Suprapubic skin (tissue), 4 donors: Measurements from ENCODE around the gene RTL1. TPM values are rescaled to one million over a fixed set of nuclear protein-coding genes. Genes with fewer than 3 reads are reported as not detected.

Source experiments
- DNase-seq, 2 donors: peaks; one replicate each; pipeline ENCODE4 v3.0.0-alpha.2; 2019; ENCODE audit warnings: low spot score in 2 of 2
- H3K27ac ChIP-seq: fragments of 200-600 bp; sonication (generic); one replicate; pipeline ENCODE4 v1.5.1; 2019
- H3K27me3 ChIP-seq: fragments of 200-600 bp; sonication (generic); one replicate; pipeline ENCODE4 v1.5.1; 2019
- H3K36me3 ChIP-seq: fragments of 200-600 bp; sonication (generic); one replicate; pipeline ENCODE4 v1.5.1; 2019
- H3K4me1 ChIP-seq: fragments of 200-600 bp; sonication (generic); one replicate; pipeline ENCODE4 v1.5.1; 2019
- H3K4me3 ChIP-seq: fragments of 200-600 bp; sonication (generic); one replicate; pipeline ENCODE4 v1.5.1; 2019; ENCODE audit warnings: mild to moderate bottlenecking
- H3K9me3 ChIP-seq: fragments of 200-600 bp; sonication (generic); one replicate; pipeline ENCODE4 v1.5.1; 2019
- EP300 ChIP-seq: sonication (generic); formaldehyde crosslinking; IDR thresholded peaks from one replicate; pipeline ENCODE4 v1.6.1; 2017; ENCODE audit warnings: antibody characterized with exemption
- POLR2A ChIP-seq, 2 donors: fragments of 450-650 bp; IDR thresholded peaks; one replicate each; pipeline ENCODE4 v1.6.1; 2017; ENCODE audit warnings: antibody characterized with exemption in 2 of 2, mild to moderate bottlenecking in 2 of 2, moderate library complexity in 2 of 2
- POLR2AphosphoS5 ChIP-seq, 3 donors: sonication (generic); formaldehyde crosslinking; IDR thresholded peaks; one replicate each; pipeline ENCODE4 v1.6.1; 2017; ENCODE audit warnings: antibody characterized with exemption in 3 of 3
- WGBS: methylation state at CpG from one replicate; pipeline ENCODE4 v1.1.5; 2018; 5-methylcytosine and 5-hydroxymethylcytosine counted together
- total RNA-seq, 4 donors: library from RNA; depleted of rRNA; stranded (reverse); fragments of >200 nt; gene quantifications; one replicate each; pipeline ENCODE4 v1.1.0, GENCODE V29; 2016
- TF ChIP-seq, protein P1 (sequence below), 2 donors: fragments of 200-600 bp in 1 of 2; fragments of 450-650 bp in 1 of 2; sonication (generic) in 1 of 2; IDR thresholded peaks; one replicate each; pipeline ENCODE4 v1.5.1; 2016 to 2019; ENCODE audit warnings: antibody characterized with exemption in 2 of 2, mild to moderate bottlenecking in 1 of 2, moderate library complexity in 1 of 2

The RTL1 gene
- total RNA-seq, 4 donors from 2014 or later: not detected

DNA sequence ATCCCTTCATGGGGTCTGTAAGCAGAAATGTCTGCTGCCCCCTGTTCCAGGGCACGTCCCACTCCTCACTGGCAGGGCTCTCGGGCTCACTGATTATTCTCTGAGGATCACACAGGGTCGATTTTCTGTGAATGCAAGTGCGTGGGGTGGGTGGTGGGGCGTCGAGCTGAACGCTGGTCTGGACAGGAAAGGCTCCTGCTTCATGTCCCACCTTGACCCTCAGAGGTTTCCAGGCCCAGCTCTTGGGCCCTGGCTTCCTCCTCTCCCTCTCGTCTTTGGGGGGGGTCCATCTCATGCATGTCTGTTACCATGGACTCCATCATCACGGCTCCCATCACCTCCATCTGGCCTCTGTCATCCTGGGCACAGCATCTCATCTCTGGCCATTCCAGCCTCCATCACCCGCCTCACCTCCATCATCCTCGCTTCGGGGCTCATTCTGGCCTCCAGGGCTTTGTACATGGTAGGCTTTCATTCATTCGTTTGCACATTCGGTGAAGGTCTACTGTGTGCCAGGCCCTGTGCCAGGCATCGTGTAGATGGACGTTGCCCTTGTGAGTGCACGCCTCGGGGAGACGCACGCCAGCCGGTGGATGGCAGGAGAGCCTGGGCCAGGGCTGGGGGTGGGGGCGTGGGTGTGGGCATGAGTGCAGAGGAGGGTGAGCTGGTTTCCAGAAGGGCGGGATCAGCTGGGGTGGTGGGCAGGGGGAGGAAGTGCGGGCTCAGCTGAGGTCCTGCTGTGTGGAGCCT lies 34.7 kb downstream of the RTL1 start:
- WGBS: 96% methylated on average over 14 of the region's 24 CpGs

DNA sequence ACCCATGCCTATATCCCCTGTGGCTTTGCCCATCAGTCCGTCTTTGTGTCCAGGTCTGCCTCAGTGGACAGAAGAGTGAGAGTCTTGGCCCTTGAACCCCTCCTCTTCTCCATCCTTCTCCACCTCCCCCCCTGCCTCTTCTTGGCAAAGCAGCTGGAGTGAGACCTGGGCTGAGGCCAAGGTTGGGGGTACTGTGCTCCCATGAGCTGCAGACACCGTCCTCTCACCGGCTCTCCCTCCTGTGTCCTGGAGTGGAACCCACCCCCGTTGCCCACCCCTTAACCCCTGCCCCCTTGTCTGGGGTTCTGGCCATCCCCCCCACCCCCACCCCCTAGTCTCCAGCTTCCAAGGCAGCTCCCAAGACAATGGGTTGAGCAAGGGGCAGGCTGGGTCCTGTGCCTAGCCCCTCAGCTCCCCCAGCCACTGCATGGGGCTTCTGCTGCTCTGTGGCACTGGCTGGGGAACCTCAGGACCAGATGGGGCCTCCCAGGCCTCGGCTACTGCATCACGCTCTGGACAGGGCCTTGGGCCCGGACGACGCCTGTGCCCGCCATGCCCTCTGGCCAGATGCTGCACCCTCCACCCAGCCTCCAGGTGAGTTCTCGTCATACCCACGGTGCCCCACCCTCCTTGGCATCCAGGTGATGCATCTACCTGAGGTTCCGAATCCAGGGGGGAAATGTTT lies 35.7 kb downstream of the RTL1 start:
- Histone ChIP-seq H3K27me3 (peaks cover 3% of the 10 kb centered on the region), H3K36me3 (no peaks in the 10 kb centered on the region), H3K4me1 (peaks cover 11% of the 10 kb centered on the region), H3K9me3 (no peaks in the 10 kb centered on the region), H3K4me3 (no peak overlapping the region), H3K27ac (no peak overlapping the region)
- whole genome bisulfite sequencing: 63% methylated on average over 11 of the region's 13 CpGs
- DNase-seq: peak; percentile 47 to 67
- TF ChIP-seq POLR2AphosphoS5 (IDR thresholded peaks at IDR 0.05) (no peak), POLR2A (IDR thresholded peaks at IDR 0.05) (no peak), EP300 (no peak)
- TF ChIP-seq, protein P1, sequence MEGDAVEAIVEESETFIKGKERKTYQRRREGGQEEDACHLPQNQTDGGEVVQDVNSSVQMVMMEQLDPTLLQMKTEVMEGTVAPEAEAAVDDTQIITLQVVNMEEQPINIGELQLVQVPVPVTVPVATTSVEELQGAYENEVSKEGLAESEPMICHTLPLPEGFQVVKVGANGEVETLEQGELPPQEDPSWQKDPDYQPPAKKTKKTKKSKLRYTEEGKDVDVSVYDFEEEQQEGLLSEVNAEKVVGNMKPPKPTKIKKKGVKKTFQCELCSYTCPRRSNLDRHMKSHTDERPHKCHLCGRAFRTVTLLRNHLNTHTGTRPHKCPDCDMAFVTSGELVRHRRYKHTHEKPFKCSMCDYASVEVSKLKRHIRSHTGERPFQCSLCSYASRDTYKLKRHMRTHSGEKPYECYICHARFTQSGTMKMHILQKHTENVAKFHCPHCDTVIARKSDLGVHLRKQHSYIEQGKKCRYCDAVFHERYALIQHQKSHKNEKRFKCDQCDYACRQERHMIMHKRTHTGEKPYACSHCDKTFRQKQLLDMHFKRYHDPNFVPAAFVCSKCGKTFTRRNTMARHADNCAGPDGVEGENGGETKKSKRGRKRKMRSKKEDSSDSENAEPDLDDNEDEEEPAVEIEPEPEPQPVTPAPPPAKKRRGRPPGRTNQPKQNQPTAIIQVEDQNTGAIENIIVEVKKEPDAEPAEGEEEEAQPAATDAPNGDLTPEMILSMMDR (IDR thresholded peaks at IDR 0.05): no peak

More for the DNA sequence above, 34.7 kb downstream of the RTL1 start:
- Histone ChIP-seq H3K27ac (no peak overlapping the region), H3K36me3 (no peaks in the 10 kb centered on the region), H3K4me3 (no peak overlapping the region), H3K9me3 (no peaks in the 10 kb centered on the region), H3K4me1 (peaks cover 11% of the 10 kb centered on the region), H3K27me3 (no peaks in the 10 kb centered on the region)
- peak; percentile 46 to 67 for DNase-seq
- TF ChIP-seq, protein P1 (IDR thresholded peaks at IDR 0.05): no peak
- no peak for TF ChIP-seq POLR2A (IDR thresholded peaks at IDR 0.05)
- TF ChIP-seq POLR2AphosphoS5 (IDR thresholded peaks at IDR 0.05): no peak
- TF ChIP-seq EP300: no peak

DNA sequence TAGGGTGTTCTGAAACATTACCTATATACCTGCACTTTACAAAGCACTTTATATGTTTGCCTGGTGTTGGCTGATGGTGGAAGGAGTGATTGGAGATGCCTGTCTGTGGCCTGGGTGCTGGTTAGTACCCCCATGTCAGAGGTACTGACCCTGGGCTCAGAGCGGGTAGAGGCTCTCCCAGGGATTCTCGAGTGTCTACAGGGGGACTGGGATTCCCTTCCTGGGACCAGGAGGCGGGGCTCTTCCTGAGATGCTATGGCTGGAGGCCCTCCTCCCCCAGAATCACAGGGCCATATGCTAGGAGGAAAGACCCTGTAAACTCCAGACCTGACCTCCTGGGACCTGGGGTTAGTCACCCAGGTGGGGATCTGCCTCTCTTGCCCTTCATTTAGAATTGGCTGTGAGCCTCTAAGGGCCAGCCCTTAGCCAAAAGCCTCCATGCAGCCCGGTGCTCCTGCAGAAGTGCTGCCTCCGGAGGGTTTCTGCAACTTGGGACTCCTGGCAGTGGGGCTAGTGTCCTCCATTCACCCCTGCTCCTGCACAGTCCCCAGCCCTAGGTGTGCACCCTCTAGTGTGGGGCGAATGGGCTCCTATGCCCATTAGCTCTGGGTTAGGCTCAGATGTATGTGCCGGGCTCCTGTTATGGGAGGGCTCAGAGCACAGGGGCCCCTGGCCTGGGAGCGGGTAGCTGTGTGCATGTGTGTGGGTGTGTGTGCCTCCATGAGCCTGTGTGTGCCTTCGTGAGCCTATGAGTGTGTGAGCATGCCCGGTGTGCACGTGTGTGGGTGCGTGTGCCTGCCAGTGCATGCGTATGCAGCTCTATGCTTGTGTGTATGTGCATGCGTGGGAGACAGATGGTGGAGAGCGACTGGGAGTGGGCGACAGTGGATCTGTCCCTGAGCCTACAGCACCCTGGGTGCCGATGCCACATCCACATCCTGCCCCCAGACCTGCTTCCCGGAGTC lies 36.6 kb downstream of the RTL1 start:
- Histone ChIP-seq H3K27me3 (peaks cover 3% of the 10 kb centered on the region), H3K4me1 (peaks cover 11% of the 10 kb centered on the region), H3K9me3 (no peaks in the 10 kb centered on the region), H3K27ac (no peak overlapping the region), H3K36me3 (no peaks in the 10 kb centered on the region), H3K4me3 (no peak overlapping the region)
- 92% methylated on average over 11 of the region's 18 CpGs for whole genome bisulfite sequencing
- TF ChIP-seq EP300: no peak
- TF ChIP-seq, protein P1 (IDR thresholded peaks at IDR 0.05): no peak
- no peak for TF ChIP-seq POLR2A (IDR thresholded peaks at IDR 0.05)
- TF ChIP-seq POLR2AphosphoS5 (IDR thresholded peaks at IDR 0.05): no peak
- DNase-seq: peak; percentile 38 to 48

DNA sequence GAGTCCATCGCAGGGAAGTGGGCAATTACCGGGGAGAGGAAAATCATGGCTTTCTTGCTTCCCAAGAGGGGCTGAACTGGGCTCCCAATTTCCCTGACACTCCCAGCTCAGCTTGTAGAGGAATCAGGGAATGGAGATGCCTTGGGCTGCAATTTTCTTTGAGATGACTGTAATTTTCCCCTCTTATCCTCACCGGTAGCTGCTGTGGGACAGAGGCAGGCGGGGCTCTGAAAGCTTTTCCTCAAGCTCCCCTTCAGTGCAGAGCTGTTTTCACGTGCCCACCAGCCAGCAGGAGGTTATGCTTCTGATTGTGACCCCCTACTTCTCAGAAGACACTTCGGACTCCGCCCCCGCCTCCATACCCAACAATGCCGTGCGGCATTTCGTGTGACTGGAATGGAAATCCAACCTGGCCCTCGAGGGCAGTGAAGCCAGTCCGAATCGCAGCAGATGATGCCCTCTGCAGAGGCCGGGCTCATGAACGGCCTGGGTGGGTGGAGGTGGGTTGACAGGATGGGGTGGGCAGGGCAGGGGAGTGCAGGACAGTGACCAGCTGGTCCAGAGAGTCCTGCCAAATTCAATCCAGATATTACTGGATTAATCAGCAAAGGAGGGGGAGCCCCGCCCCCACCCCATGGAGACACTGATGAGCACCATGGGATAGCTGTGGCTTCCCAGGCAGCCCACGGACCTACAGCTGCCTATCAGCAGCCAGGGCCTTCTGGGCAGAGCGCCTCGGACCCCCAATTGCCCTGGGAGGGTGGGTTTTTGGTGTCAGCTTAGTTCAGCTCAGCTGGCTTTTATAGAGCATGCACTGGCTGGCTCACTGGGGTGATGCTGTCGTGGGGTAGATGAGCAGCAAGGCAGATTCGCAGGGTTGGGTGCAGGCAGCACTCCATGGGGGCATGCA lies 37.6 kb downstream of the RTL1 start:
- H3K4me3 ChIP-seq: no peak overlapping the region
- no peaks in the 10 kb centered on the region for H3K36me3 ChIP-seq
- no peak for TF ChIP-seq POLR2A (IDR thresholded peaks at IDR 0.05)
- TF ChIP-seq POLR2AphosphoS5 (IDR thresholded peaks at IDR 0.05): no peak
- no peak for TF ChIP-seq EP300
- TF ChIP-seq, protein P1 (IDR thresholded peaks at IDR 0.05): no peak
- peaks cover 11% of the 10 kb centered on the region for H3K4me1 ChIP-seq
- H3K27me3 ChIP-seq: peaks cover 9% of the 10 kb centered on the region
- DNase-seq: peak; percentile 44 to 77
- H3K27ac ChIP-seq: no peak overlapping the region
- WGBS: 76% methylated on average over 13 of the region's 22 CpGs
- H3K9me3 ChIP-seq: no peaks in the 10 kb centered on the region
